AG10803 (cell line): ENCODE data around the gene CLIC5.

ENCODE experiments used
- DNase-seq: peaks from one replicate; pipeline ENCODE4 v3.0.0; 2010; ENCODE audit warnings: low read depth
- H3K4me3 ChIP-seq: 2 replicates; pipeline ENCODE4 v1.5.1; 2011; ENCODE audit warnings: mild to moderate bottlenecking, low read length, control low read depth
- CTCF ChIP-seq: conservative IDR thresholded peaks from 2 replicates; pipeline ENCODE4 v1.5.1; 2011; ENCODE audit warnings: mild to moderate bottlenecking, low read length, control low read depth, inconsistent platforms

CLIC5 gene

GRCh38 chr6:45850378-45851033 is 165.2 kb downstream of the CLIC5 start:
- TF ChIP-seq CTCF: no peak

DNA sequence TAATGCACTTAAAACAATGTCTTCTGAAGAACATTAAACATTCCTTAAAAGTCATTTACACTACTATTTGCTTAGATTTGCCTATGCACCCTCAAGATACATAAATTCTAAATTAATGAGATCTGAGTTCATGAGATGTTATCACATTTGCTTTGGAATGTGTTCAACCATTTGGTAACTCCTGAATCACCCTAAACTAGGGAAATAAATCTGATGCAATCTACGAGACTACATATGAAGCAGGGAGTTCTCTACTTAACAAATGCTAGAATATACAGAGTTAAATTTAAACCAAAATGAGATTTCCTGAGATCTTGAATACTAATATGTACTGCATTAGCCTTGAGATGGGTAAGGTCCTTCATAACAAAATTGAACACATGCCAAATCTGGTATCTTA is 170.1 kb downstream of the CLIC5 start:
- no peak overlapping the region for H3K4me3 ChIP-seq
- peak; percentile 79 for DNase-seq
- no peak for TF ChIP-seq CTCF

More at GRCh38 chr6:45850378-45851033, 165.2 kb downstream of the CLIC5 start:
- no peak overlapping the region for H3K4me3 ChIP-seq
- DNase-seq: no peak

GRCh38 chr6:45844986-45845385 is 170.7 kb downstream of the CLIC5 start:
- TF ChIP-seq CTCF: no peak
- H3K4me3 ChIP-seq: no peak overlapping the region
- no peak for DNase-seq

DNA sequence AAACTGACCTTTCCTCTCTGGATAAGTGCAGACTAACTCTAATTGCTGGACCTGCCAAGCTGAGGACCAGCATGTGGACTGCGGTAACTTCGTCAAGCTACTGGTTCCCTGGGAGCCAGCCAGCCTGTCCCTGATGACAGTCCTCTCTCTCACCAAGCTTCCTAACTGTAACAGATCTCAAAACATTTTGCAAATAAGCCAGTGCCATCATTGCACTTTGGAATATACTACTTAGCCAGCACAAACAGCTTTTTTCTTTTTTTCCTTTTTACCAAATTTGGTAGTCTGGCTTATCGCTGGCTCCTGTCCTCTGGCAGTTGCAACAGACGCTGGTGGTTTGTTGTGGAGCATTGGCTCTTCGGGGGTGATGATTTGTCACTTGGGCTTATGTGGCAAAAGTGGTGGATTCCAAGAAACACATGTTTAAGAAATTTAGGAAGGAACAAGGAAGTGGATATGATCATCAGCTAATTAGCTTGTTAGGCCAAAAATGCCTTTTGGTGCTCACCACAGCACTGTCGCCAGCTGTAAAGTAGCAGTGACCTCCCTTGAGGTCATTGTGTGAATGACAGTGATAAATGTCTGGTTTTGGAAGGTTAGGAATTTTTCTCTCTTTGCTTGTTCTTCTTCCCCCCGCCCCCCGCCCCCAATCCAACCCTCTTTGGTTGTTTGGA is 171.7 kb downstream of the CLIC5 start:
- TF ChIP-seq CTCF: no peak
- no peak overlapping the region for H3K4me3 ChIP-seq
- peak; percentile 96 for DNase-seq

GRCh38 chr6:45841062-45841461 is 174.6 kb downstream of the CLIC5 start:
- TF ChIP-seq CTCF: no peak
- DNase-seq: no peak
- H3K4me3 ChIP-seq: no peak overlapping the region

GRCh38 chr6:45838996-45839395 is 176.7 kb downstream of the CLIC5 start:
- DNase-seq: no peak
- TF ChIP-seq CTCF: no peak
- H3K4me3 ChIP-seq: no peak overlapping the region

DNA sequence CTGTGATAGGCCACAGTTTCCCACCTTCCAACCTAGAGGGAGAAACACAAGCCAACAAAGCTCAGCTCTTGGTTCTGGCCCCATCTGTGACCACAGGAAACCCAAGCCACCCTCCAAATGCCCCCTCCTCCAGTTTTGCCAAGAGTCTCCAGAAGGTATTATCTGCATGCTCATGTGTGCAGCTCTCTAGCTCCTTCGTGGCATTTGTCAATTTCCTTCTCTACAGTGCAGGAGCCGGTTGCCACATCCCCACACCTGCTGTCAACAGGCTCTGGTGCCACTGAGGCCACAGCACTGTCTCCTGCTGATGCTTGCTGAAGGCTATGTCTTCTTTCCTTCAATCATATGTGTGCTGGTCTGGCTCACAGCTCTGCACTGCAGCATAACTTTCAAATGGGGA is 177.2 kb downstream of the CLIC5 start:
- no peak overlapping the region for H3K4me3 ChIP-seq
- no peak for TF ChIP-seq CTCF
- no peak for DNase-seq
